Cardiac atrium fibroblast (primary cell): Measurements from ENCODE around the gene B4GALT5. TPM values are rescaled to one million over a fixed set of nuclear protein-coding genes. Genes with fewer than 3 reads are reported as not detected.

Source experiments
- total RNA-seq: library from RNA; depleted of rRNA; stranded (reverse); fragments of >200 nt; gene quantifications from 2 replicates; pipeline ENCODE4 v1.2.3, GENCODE V29; 2015

The B4GALT5 gene
- 17.1 and 32.4 TPM in 2 replicates for total RNA-seq

GRCh38 chr20:49713753-49714712 is at the start of gene B4GALT5:
Gene B4GALT5 (minus strand): TSS chr20:49713878. CDS start chr20:49713690, 188 bp downstream.

Other genes starting within 250 kb of the B4GALT5 start
- 0.18 and 2.4 TPM in 2 replicates for gene KCNB1, start 231.2 kb downstream of the B4GALT5 start, total RNA-seq
- gene PTGIS, start 145.7 kb downstream of the B4GALT5 start, total RNA-seq: 18.8 and 20.7 TPM in 2 replicates
- 4.3 and 5.0 TPM in 2 replicates for gene SLC9A8, start 99.0 kb upstream of the B4GALT5 start, total RNA-seq
- 3.2 and 3.6 TPM in 2 replicates for gene SPATA2, start 201.7 kb upstream of the B4GALT5 start, total RNA-seq
- gene RNF114, start 222.5 kb upstream of the B4GALT5 start, total RNA-seq: 54.9 and 97.1 TPM in 2 replicates